CD4-positive, alpha-beta T cell (primary cell): ENCODE results near the gene SLC35C1. TPM values are rescaled to one million over a fixed set of nuclear protein-coding genes. Genes with fewer than 3 reads are reported as not detected.
"Not testable (repeated sequence)": the region's sequence is repeated elsewhere in the genome, so short reads cannot be mapped to it uniquely, and the experiment has no call there.

ENCODE experiments used
- ATAC-seq: fragments of 200-7000 bp; cut with Tn5 transposase; one replicate; pipeline ENCODE4 v1.10.0; 2022; ENCODE audit warnings: mild to moderate bottlenecking; ENCODE audit not compliant: poor library complexity
- CTCF ChIA-PET: fragments of 350-600 bp; sonication (Branson Sonifier 250); formaldehyde crosslinking; loops from one replicate; lab custom pipeline; 2021; ENCODE audit warnings: antibody characterized with exemption, inconsistent platforms; lab: Charles Lee
- POLR2A ChIA-PET: fragments of 350-600 bp; sonication (Branson Sonifier 250); formaldehyde crosslinking; loops from one replicate; lab custom pipeline; 2021; ENCODE audit warnings: antibody characterized with exemption, inconsistent platforms; lab: Charles Lee
- DNase-seq, 14 experiments: peaks; one replicate each; pipeline ENCODE4 v3.0.0-alpha.2; 2013 to 2020; ENCODE audit warnings: mixed read lengths in 2 of 14
- H3K27ac ChIP-seq, 2 donors: one replicate each; pipeline versions ENCODE4 v1.5.1 to v1.7.0; 2013; ENCODE audit warnings: low read length in 2 of 2, low read depth in 1 of 2, mild to moderate bottlenecking in 1 of 2
- H3K27me3 ChIP-seq, 2 experiments: 1 replicate in 1 of 2; 2 replicates in 1 of 2; pipeline versions ENCODE4 v1.6.1 to v1.7.0; 2013; ENCODE audit warnings: low read length in 2 of 2, control low read depth in 1 of 2, mild to moderate bottlenecking in 1 of 2, moderate library complexity in 1 of 2; ENCODE audit not compliant: insufficient read depth in 2 of 2, control insufficient read depth in 1 of 2
- H3K36me3 ChIP-seq: one replicate; pipeline ENCODE4 v1.6.1; 2013; ENCODE audit warnings: low read length, control low read depth; ENCODE audit not compliant: insufficient read depth
- H3K4me1 ChIP-seq: one replicate; pipeline ENCODE4 v1.6.1; 2013; ENCODE audit warnings: low read length, control low read depth; ENCODE audit not compliant: insufficient read depth
- H3K4me3 ChIP-seq: one replicate; pipeline ENCODE4 v1.5.1; 2013; ENCODE audit warnings: mild to moderate bottlenecking, low read length, moderate library complexity
- H3K9me3 ChIP-seq, 2 experiments: 1 replicate in 1 of 2; 2 replicates in 1 of 2; pipeline versions ENCODE4 v1.6.1 to v1.7.0; 2013; ENCODE audit warnings: low read length in 2 of 2, mild to moderate bottlenecking in 2 of 2, control low read depth in 1 of 2, moderate library complexity in 1 of 2; ENCODE audit not compliant: control insufficient read depth in 1 of 2, insufficient read depth in 1 of 2
- H3K27ac Mint-ChIP-seq: one replicate; pipeline ENCODE4 v1.8.0; 2020; ENCODE audit warnings: mixed read lengths
- H3K27me3 Mint-ChIP-seq: one replicate; pipeline ENCODE4 v1.8.0; 2021; ENCODE audit warnings: mixed read lengths
- H3K36me3 Mint-ChIP-seq: one replicate; pipeline ENCODE4 v1.8.0; 2021; ENCODE audit warnings: low read depth, mixed read lengths
- H3K4me1 Mint-ChIP-seq: one replicate; pipeline ENCODE4 v1.8.0; 2021; ENCODE audit warnings: low read depth, mixed read lengths
- H3K4me3 Mint-ChIP-seq: one replicate; pipeline ENCODE4 v1.8.0; 2020; ENCODE audit warnings: mild to moderate bottlenecking, mixed read lengths
- H3K9me3 Mint-ChIP-seq: one replicate; pipeline ENCODE4 v1.8.0; 2020; ENCODE audit warnings: mixed read lengths
- intact Hi-C, 2 experiments: fragments of 100-400 bp; cut with DNase I in 1 of 2; cut with micrococcal nuclease in 1 of 2; formaldehyde crosslinking; loops; one replicate each; pipeline versions ENCODE4 v1.15.1 to v1.9.0; 2023 to 2025; cut with DNase I, micrococcal nuclease
- total RNA-seq, 174 experiments: library from RNA in 2 of 174; stranded (reverse) in 2 of 174; gene quantifications; one replicate each; pipeline ENCODE4 v1.2.3 and lab custom pipeline; 2021 to 2026
- TF ChIP-seq, protein P1 (sequence below): fragments of 200-600 bp; IDR thresholded peaks from one replicate; pipeline ENCODE4 v1.8.0; 2022; ENCODE audit warnings: antibody characterized with exemption, mild to moderate bottlenecking

Gene SLC35C1
- total RNA-seq, 2 experiments from 2014 or later: 4.4 to 4.9 TPM

DNA sequence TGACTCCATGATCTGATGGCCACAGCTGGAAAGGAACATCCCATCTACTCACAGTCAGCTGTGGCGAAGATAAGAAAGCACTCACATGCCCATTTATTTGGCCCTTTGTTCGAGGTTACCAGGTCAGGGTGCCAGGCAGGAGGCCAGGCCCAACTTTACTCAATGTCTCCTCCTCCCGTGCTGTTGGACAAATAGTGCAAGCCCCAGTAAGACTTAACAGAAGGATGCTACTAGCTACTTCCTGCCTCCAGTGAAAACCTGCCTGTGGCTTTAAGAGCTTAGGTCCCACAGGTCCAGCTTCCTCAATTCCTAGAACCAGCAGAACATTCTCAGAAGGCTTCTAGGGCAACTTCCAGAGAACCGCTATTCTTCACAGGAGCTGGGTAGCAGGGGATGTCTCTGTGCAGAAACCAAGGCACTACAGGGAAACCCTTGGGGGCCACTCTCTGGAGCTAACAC lies 29.4 kb downstream of the SLC35C1 start:
- Mint-ChIP-seq H3K9me3 (no peaks in the 10 kb centered on the region), H3K36me3 (no peaks in the 10 kb centered on the region), H3K4me3 (no peak overlapping the region), H3K27me3 (no peaks in the 10 kb centered on the region), H3K4me1 (peaks cover 10% of the 10 kb centered on the region), H3K27ac (no peak overlapping the region)
- TF ChIP-seq, protein P1, sequence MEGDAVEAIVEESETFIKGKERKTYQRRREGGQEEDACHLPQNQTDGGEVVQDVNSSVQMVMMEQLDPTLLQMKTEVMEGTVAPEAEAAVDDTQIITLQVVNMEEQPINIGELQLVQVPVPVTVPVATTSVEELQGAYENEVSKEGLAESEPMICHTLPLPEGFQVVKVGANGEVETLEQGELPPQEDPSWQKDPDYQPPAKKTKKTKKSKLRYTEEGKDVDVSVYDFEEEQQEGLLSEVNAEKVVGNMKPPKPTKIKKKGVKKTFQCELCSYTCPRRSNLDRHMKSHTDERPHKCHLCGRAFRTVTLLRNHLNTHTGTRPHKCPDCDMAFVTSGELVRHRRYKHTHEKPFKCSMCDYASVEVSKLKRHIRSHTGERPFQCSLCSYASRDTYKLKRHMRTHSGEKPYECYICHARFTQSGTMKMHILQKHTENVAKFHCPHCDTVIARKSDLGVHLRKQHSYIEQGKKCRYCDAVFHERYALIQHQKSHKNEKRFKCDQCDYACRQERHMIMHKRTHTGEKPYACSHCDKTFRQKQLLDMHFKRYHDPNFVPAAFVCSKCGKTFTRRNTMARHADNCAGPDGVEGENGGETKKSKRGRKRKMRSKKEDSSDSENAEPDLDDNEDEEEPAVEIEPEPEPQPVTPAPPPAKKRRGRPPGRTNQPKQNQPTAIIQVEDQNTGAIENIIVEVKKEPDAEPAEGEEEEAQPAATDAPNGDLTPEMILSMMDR: no peak
- intact Hi-C loops: no loop called here
- Histone ChIP-seq H3K4me3 (no peak overlapping the region), H3K27me3 (no peaks in the 10 kb centered on the region), H3K9me3 (no peaks in the 10 kb centered on the region), H3K27ac (no peak overlapping the region), H3K4me1 (peaks cover 13% of the 10 kb centered on the region), H3K36me3 (no peaks in the 10 kb centered on the region)
- ChIA-PET POLR2A (interaction anchor here (0.7 to 0.8 kb wide), 2 partner anchors 9 to 13 kb away, joined by 3 to 4 read pairs; partner anchors contain the start of gene CRY2), CTCF (interaction anchor here (1.1 to 1.2 kb wide), 2 partner anchors 9 to 63 kb away, joined by 4 read pairs; no protein-coding TSS in a partner anchor)
- ATAC-seq: no peak
- DNase-seq: peak in 1 of 14 experiments; percentile 29

DNA sequence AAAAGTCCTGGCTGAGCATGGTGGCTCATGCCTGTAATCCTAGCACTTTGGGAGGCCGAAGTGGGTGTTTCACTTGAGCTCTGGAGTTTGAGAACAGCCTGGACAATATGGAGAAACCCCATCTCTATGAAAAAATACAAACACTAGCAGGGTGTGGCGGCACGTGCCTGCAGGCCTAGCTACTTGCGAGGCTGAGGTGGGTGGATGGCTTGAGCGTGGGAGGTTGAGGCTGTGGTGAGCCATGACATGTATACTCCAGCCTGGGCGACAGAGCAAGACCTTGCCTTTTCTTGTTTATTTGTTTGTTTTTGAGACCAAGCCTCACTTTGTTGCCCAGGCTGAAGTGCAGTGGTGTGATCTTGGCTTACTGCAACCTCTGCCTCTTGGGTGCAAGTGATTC lies 34.3 kb downstream of the SLC35C1 start:
- TF ChIP-seq, protein P1: no peak
- Histone ChIP-seq H3K36me3 (no peaks in the 10 kb centered on the region), H3K27me3 (no peaks in the 10 kb centered on the region), H3K9me3 (no peaks in the 10 kb centered on the region), H3K27ac (no peak overlapping the region), H3K4me1 (peaks cover 15% of the 10 kb centered on the region), H3K4me3 (no peak overlapping the region)
- H3K9me3 Mint-ChIP-seq: no peaks in the 10 kb centered on the region
- H3K27ac Mint-ChIP-seq: no peak overlapping the region
- peak in 1 of 14 experiments; percentile 6 for DNase-seq
- intact Hi-C loops: no loop called here
- CTCF ChIA-PET: no interaction called here
- peaks cover 15% of the 10 kb centered on the region for H3K4me1 Mint-ChIP-seq
- ATAC-seq: no peak
- H3K27me3 Mint-ChIP-seq: no peaks in the 10 kb centered on the region
- H3K4me3 Mint-ChIP-seq: no peak overlapping the region
- no peaks in the 10 kb centered on the region for H3K36me3 Mint-ChIP-seq
- POLR2A ChIA-PET: no interaction called here

DNA sequence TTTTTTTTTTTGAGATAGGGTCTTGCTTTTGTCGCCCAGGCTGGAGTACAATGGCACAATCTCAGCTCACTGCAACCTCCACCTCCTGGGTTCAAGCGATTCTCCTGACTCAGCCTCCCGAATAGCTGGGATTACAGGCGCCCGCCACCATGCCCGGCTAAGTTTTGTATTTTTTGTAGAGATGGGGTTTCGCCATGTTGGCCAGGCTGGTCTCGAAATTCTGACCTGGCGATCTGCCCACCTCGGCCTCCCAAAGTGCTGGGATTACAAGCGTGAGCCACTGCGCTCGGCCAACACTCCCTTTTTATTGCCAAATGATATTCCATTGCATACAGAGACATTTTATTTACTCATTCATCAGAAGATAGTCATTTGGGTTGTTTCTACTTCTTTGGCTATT lies 35.3 kb downstream of the SLC35C1 start:
- H3K36me3 ChIP-seq, CTCF ChIA-PET, H3K27ac Mint-ChIP-seq, H3K27me3 ChIP-seq, ATAC-seq, H3K9me3 Mint-ChIP-seq, H3K36me3 Mint-ChIP-seq, DNase-seq, H3K4me3 Mint-ChIP-seq, H3K27ac ChIP-seq, H3K4me3 ChIP-seq, H3K27me3 Mint-ChIP-seq, H3K9me3 ChIP-seq, H3K4me1 ChIP-seq, POLR2A ChIA-PET: not testable (repeated sequence)
- intact Hi-C loops: loop anchor here (5.0 to 10.0 kb wide), 4 partner anchors 167 to 1927 kb away; partner anchors contain the start of genes ATG13 (in 1 of the 2), FNBP4 (in 1 of the 2) and HARBI1 (in 1 of the 2)
- peaks cover 14% of the 10 kb centered on the region for H3K4me1 Mint-ChIP-seq
